HG03139 (cell line): ENCODE measurements around the gene ZMYND19.
"Not testable (repeated sequence)": the region's sequence is repeated elsewhere in the genome, so short reads cannot be mapped to it uniquely, and the experiment has no call there.

Source experiments
- ATAC-seq: cut with Tn5 transposase; IDR thresholded peaks from one replicate; pipeline ENCODE4 v1.9.1; 2021; ENCODE audit not compliant: unreplicated experiment

Gene ZMYND19

GRCh38 chr9:137614631-137615386, 24.5 kb upstream of the ZMYND19 start:
- ATAC-seq, result no peak

GRCh38 chr9:137613738-137614523, 23.6 kb upstream of the ZMYND19 start:
- no peak for ATAC-seq

- no peak for ATAC-seq
These were observed 22.9 kb upstream of the ZMYND19 start for GRCh38 chr9:137613259-137613658.

- no peak for ATAC-seq
These were observed 22.4 kb upstream of the ZMYND19 start for GRCh38 chr9:137612741-137613142.

GRCh38 chr9:137611623-137612609, 21.6 kb upstream of the ZMYND19 start:
- no peak for ATAC-seq

- ATAC-seq, result no peak
These were observed 20.6 kb upstream of the ZMYND19 start for GRCh38 chr9:137610944-137611343.

- ATAC-seq, result no peak
These were observed 17.0 kb upstream of the ZMYND19 start for GRCh38 chr9:137607141-137607857.

- no peak for ATAC-seq
These were observed 16.4 kb upstream of the ZMYND19 start for GRCh38 chr9:137606734-137607138.

- ATAC-seq, result peak; percentile 10
These were observed 15.8 kb upstream of the ZMYND19 start for GRCh38 chr9:137606005-137606621.

GRCh38 chr9:137605121-137606004, 15.1 kb upstream of the ZMYND19 start, which contains the start of gene ARRDC1:
ARRDC1 (plus strand) TSS chr9:137605686; CDS start chr9:137605718, 32 bp downstream.
- ATAC-seq, result peak; percentile 68

GRCh38 chr9:137604345-137605086, 14.2 kb upstream of the ZMYND19 start:
- ATAC-seq, result no peak

- ATAC-seq, result no peak
These were observed 13.6 kb upstream of the ZMYND19 start for GRCh38 chr9:137603879-137604278.

- ATAC-seq, result no peak
These were observed 12.3 kb upstream of the ZMYND19 start for GRCh38 chr9:137602661-137603060.

GRCh38 chr9:137598943-137599342, 8.6 kb upstream of the ZMYND19 start:
- ATAC-seq, result no peak

GRCh38 chr9:137596577-137596976, 6.3 kb upstream of the ZMYND19 start:
- not testable (repeated sequence) for ATAC-seq

GRCh38 chr9:137593176-137593575, 2.9 kb upstream of the ZMYND19 start:
- ATAC-seq, result no peak

GRCh38 chr9:137592767-137593166, 2.5 kb upstream of the ZMYND19 start:
- ATAC-seq, result no peak

- ATAC-seq, result no peak
These were observed 216 bp downstream of the ZMYND19 start for GRCh38 chr9:137590123-137590468.
